GM12891 (cell line): Measurements from ENCODE around the gene ZNF212.

ENCODE experiments used
- PAX5 ChIP-seq: IDR thresholded peaks from 2 replicates; pipeline ENCODE4 v1.6.1; 2011; ENCODE audit warnings: low read length, moderate library complexity, mild to moderate bottlenecking; ENCODE audit not compliant: insufficient read depth, severe bottlenecking
- POLR2A ChIP-seq: IDR thresholded peaks from 2 replicates; pipeline ENCODE4 v1.6.1; 2011; ENCODE audit warnings: low read depth, low read length, control low read depth
- POLR2AphosphoS5 ChIP-seq: IDR thresholded peaks from 2 replicates; pipeline ENCODE4 v1.6.1; 2011; ENCODE audit warnings: low read depth, low read length, control low read depth
- SPI1 ChIP-seq: IDR thresholded peaks from 2 replicates; pipeline ENCODE4 v1.6.1; 2011; ENCODE audit warnings: low read depth, low read length, control low read depth
- TAF1 ChIP-seq: IDR thresholded peaks from 2 replicates; pipeline ENCODE4 v1.6.1; 2011; ENCODE audit warnings: low read depth, low read length, control low read depth

- TF ChIP-seq POLR2AphosphoS5 (no peak), PAX5 (no peak), POLR2A (no peak), TAF1 (no peak), SPI1 (no peak)
Observed at GRCh38 chr7:149282331-149282655, 42.8 kb downstream of the ZNF212 start.
